GM19193 (cell line): ENCODE results near the gene MRFAP1L1.

Source experiments
- POLR2A ChIP-seq: IDR thresholded peaks from 4 replicates; pipeline ENCODE4 v1.6.1; 2011; ENCODE audit not compliant: insufficient read depth, insufficient read length; ENCODE audit errors: extremely low read depth

The MRFAP1L1 gene

GRCh38 chr4:6746721-6747293 is 37.1 kb upstream of the MRFAP1L1 start:
- no peak for TF ChIP-seq POLR2A

GRCh38 chr4:6742989-6743388 is 33.3 kb upstream of the MRFAP1L1 start:
- TF ChIP-seq POLR2A = no peak

GRCh38 chr4:6742507-6742906 is 32.8 kb upstream of the MRFAP1L1 start:
- TF ChIP-seq POLR2A = no peak

GRCh38 chr4:6740347-6740746 is 30.7 kb upstream of the MRFAP1L1 start:
- no peak for TF ChIP-seq POLR2A

- TF ChIP-seq POLR2A = no peak
These were observed 30.3 kb upstream of the MRFAP1L1 start for GRCh38 chr4:6739920-6740319.

GRCh38 chr4:6734165-6734786 is 24.6 kb upstream of the MRFAP1L1 start:
- TF ChIP-seq POLR2A = no peak

GRCh38 chr4:6733358-6734164 is 23.9 kb upstream of the MRFAP1L1 start:
- TF ChIP-seq POLR2A = no peak

GRCh38 chr4:6732441-6733357 is 23.0 kb upstream of the MRFAP1L1 start:
- no peak for TF ChIP-seq POLR2A

GRCh38 chr4:6731780-6732179 is 22.1 kb upstream of the MRFAP1L1 start:
- TF ChIP-seq POLR2A = no peak

- no peak for TF ChIP-seq POLR2A
These were observed 21.6 kb upstream of the MRFAP1L1 start for GRCh38 chr4:6731318-6731675.

GRCh38 chr4:6730603-6731317 is 21.1 kb upstream of the MRFAP1L1 start:
- TF ChIP-seq POLR2A = no peak

GRCh38 chr4:6728320-6729029 is 18.8 kb upstream of the MRFAP1L1 start:
- TF ChIP-seq POLR2A = no peak

GRCh38 chr4:6727943-6728250 is 18.2 kb upstream of the MRFAP1L1 start:
- TF ChIP-seq POLR2A = no peak
